Ishikawa (cell line): ENCODE data around the gene CCL4.

Experiments used
- CEBPB ChIP-seq: IDR thresholded peaks from 2 replicates; pipeline ENCODE4 v1.6.1; 2012
- CREB1 ChIP-seq: IDR thresholded peaks from 2 replicates; pipeline ENCODE4 v1.6.1; 2012; ENCODE audit warnings: low read depth
- EGR1 ChIP-seq: IDR thresholded peaks from 2 replicates; pipeline ENCODE4 v1.6.1; 2012
- EP300 ChIP-seq: IDR thresholded peaks from 2 replicates; pipeline ENCODE4 v1.6.1; 2012; ENCODE audit warnings: borderline replicate concordance
- FOXM1 ChIP-seq: IDR thresholded peaks from 2 replicates; pipeline ENCODE4 v1.6.1; 2012; ENCODE audit warnings: low read depth, borderline replicate concordance
- NFIC ChIP-seq: IDR thresholded peaks from 2 replicates; pipeline ENCODE4 v1.6.1; 2012
- RAD21 ChIP-seq: IDR thresholded peaks from 2 replicates; pipeline ENCODE4 v1.6.1; 2012; ENCODE audit warnings: low read depth
- TAF1 ChIP-seq: IDR thresholded peaks from 2 replicates; pipeline ENCODE4 v1.6.1; 2012; ENCODE audit warnings: low read depth, mild to moderate bottlenecking
- TCF12 ChIP-seq: IDR thresholded peaks from 2 replicates; pipeline ENCODE4 v1.6.1; 2012; ENCODE audit warnings: low read depth
- TEAD4 ChIP-seq: IDR thresholded peaks from 2 replicates; pipeline ENCODE4 v1.6.1; 2012
- YY1 ChIP-seq: IDR thresholded peaks from 2 replicates; pipeline ENCODE4 v1.6.1; 2012; ENCODE audit warnings: low read depth
- ZBTB7A ChIP-seq: IDR thresholded peaks from 2 replicates; pipeline ENCODE4 v1.6.1; 2012; ENCODE audit warnings: low read depth
- TF ChIP-seq, protein P1 (sequence below): IDR thresholded peaks from 2 replicates; pipeline ENCODE4 v1.6.1; 2012
- TF ChIP-seq, protein P2 (sequence below): IDR thresholded peaks from 2 replicates; pipeline ENCODE4 v1.6.1; 2012; ENCODE audit warnings: low read depth, mild to moderate bottlenecking
- TF ChIP-seq, protein P3 (sequence below): IDR thresholded peaks from 2 replicates; pipeline ENCODE4 v1.6.1; 2012

Gene CCL4

DNA sequence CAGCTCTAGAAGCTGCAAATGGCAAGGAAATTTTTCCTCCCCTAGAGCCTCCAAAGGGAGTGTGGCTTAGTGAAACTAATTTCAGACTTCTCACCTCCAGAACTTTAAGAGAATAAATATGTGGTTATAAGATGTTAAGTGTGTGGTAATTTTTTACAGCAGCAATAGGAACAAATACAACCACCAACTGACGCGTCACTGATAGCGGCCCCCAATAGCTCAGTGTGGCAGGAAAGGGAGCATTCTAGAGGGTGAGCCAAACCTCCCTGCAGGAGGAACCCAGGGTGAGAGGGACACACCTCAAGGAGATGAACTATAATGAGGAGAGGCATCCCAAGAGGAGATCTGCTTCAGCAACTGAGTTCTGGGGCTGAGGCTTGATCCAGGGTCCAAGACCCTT, 4.0 kb downstream of the CCL4 start:
- TF ChIP-seq EGR1, result no peak
- TF ChIP-seq CREB1, result no peak
- no peak for TF ChIP-seq FOXM1

DNA sequence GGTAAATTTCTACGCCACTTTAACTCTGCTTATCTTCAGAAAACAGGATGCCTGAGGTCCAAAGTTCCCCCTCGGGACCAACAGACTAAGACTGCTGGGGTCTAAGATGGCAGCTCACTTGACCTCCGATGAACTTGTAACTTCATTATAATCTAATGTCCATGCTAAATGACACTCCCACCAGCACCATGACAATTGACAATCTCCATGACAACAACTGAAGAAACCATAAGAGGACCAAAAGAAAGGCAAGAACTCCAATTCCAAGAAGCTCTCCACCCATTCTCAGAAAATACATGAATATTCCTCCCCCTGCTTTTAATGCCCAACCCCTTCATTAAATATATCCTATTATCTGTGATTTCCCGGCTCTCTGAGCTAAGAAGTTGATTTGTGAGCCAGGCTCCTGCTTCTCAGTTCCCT, 7.5 kb downstream of the CCL4 start:
- TF ChIP-seq TCF12 (no peak), CEBPB (no peak), YY1 (no peak), ZBTB7A (no peak), EGR1 (no peak), TAF1 (no peak), NFIC (no peak), RAD21 (no peak), EP300 (no peak), CREB1 (no peak), TEAD4 (no peak), FOXM1 (no peak)
- TF ChIP-seq, protein P1, sequence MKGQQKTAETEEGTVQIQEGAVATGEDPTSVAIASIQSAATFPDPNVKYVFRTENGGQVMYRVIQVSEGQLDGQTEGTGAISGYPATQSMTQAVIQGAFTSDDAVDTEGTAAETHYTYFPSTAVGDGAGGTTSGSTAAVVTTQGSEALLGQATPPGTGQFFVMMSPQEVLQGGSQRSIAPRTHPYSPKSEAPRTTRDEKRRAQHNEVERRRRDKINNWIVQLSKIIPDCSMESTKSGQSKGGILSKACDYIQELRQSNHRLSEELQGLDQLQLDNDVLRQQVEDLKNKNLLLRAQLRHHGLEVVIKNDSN, result no peak
- TF ChIP-seq, protein P2, sequence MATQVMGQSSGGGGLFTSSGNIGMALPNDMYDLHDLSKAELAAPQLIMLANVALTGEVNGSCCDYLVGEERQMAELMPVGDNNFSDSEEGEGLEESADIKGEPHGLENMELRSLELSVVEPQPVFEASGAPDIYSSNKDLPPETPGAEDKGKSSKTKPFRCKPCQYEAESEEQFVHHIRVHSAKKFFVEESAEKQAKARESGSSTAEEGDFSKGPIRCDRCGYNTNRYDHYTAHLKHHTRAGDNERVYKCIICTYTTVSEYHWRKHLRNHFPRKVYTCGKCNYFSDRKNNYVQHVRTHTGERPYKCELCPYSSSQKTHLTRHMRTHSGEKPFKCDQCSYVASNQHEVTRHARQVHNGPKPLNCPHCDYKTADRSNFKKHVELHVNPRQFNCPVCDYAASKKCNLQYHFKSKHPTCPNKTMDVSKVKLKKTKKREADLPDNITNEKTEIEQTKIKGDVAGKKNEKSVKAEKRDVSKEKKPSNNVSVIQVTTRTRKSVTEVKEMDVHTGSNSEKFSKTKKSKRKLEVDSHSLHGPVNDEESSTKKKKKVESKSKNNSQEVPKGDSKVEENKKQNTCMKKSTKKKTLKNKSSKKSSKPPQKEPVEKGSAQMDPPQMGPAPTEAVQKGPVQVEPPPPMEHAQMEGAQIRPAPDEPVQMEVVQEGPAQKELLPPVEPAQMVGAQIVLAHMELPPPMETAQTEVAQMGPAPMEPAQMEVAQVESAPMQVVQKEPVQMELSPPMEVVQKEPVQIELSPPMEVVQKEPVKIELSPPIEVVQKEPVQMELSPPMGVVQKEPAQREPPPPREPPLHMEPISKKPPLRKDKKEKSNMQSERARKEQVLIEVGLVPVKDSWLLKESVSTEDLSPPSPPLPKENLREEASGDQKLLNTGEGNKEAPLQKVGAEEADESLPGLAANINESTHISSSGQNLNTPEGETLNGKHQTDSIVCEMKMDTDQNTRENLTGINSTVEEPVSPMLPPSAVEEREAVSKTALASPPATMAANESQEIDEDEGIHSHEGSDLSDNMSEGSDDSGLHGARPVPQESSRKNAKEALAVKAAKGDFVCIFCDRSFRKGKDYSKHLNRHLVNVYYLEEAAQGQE, result no peak
- TF ChIP-seq, protein P3, sequence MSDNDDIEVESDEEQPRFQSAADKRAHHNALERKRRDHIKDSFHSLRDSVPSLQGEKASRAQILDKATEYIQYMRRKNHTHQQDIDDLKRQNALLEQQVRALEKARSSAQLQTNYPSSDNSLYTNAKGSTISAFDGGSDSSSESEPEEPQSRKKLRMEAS, result no peak

DNA sequence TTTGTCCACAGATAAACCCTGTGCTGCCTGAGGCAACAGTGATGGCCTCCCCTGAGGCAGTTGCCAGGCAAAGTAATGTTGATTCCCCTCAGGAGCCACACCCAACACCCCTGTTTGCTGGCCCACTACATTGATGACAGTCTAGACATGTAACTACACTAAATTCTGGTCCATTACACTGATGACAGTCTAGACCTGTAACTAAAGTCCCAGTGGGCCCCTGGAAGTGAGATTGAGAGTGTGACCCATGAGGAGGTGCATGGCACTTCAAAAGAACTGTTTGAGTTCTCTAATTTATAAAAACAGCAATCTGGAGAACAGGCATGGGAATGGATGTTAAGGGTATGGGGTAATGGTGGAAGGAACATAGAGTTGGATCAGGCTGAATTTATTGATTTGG, 8.9 kb downstream of the CCL4 start:
- TF ChIP-seq FOXM1, result no peak
- TF ChIP-seq, protein P1, result no peak
- no peak for TF ChIP-seq YY1
- TF ChIP-seq ZBTB7A, result no peak
- no peak for TF ChIP-seq TAF1
- TF ChIP-seq CREB1, result no peak
- TF ChIP-seq EP300, result no peak
- TF ChIP-seq CEBPB, result no peak
- TF ChIP-seq, protein P2, result no peak
- TF ChIP-seq TCF12, result no peak
- TF ChIP-seq TEAD4, result no peak
- no peak for TF ChIP-seq EGR1
- TF ChIP-seq, protein P3, result no peak

DNA sequence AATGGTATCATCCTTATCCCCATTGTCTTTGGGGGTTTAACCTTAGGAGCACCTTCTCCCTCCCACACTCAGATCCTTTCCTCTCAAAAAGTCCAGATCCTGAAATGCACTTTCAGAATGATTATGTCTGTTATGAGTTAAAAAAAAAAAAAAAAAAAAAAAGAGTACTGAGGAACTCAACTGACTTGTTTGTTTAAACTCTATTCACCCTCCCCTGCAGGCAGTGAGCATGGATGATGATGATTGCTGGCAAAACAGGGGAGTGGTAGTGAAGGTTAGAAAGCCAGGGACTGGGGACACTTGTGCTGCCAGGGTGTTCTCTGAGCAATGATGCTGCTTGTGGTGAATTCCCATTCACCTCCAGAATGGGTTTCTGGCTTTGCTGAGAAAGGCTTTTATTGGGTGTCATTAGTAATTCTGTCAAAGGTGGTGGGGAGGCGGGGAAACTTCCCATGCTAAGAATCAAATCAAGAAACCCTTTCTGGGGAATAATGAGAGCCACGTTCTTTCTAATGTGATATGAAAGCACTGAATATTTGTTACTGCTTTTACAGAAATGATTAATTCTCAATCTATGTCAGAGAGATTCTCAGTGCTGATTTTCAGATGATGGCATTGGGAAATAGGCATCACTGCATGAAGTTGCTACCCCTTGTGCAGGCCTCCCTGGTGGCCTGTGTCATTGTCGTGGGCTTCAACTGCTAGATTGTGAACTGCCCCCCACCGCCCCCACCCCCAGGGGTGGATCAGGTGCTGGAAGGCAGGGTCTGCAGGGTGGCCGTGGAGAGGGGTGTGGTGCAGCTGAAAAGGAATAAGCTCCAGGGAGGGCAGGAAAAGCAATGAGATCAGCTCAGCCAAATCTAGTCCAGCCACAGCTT, 14.1 kb downstream of the CCL4 start:
- TF ChIP-seq EGR1 (no peak), CREB1 (no peak), ZBTB7A (no peak), CEBPB (no peak), EP300 (no peak)
- TF ChIP-seq, protein P3, result no peak
- TF ChIP-seq, protein P2, result no peak
